Retina (tissue), 1 donor: ENCODE results near the gene PTF1A.
A peak's percentile ranks its signal among the peaks of the same experiment; 100 is the strongest.

ENCODE experiments used
- DNase-seq: peaks from one replicate; pipeline ENCODE4 v3.0.0-alpha.2; 2016

PTF1A gene

GRCh38 chr10:23187155-23187554 is 5.0 kb upstream of the PTF1A start:
- no peak for DNase-seq

GRCh38 chr10:23189024-23189423 is 3.1 kb upstream of the PTF1A start:
- no peak for DNase-seq

- no peak for DNase-seq
These were observed 994 bp upstream of the PTF1A start for GRCh38 chr10:23190872-23191763.

- no peak for DNase-seq
These were observed 761 bp downstream of the PTF1A start for GRCh38 chr10:23192712-23193434.

GRCh38 chr10:23193435-23194074 is 1.4 kb downstream of the PTF1A start:
- DNase-seq = no peak

GRCh38 chr10:23194471-23194965 is 2.4 kb downstream of the PTF1A start:
- no peak for DNase-seq

- peak; percentile 83 for DNase-seq
These were observed 3.1 kb downstream of the PTF1A start for GRCh38 chr10:23194966-23195845.

- peak; percentile 54 for DNase-seq
These were observed 3.9 kb downstream of the PTF1A start for GRCh38 chr10:23195846-23196600.

GRCh38 chr10:23196915-23197314 is 4.8 kb downstream of the PTF1A start:
- DNase-seq = no peak

GRCh38 chr10:23197416-23197861 is 5.3 kb downstream of the PTF1A start:
- DNase-seq = peak; percentile 46

- no peak for DNase-seq
These were observed 6.5 kb downstream of the PTF1A start for GRCh38 chr10:23198610-23198939.

GRCh38 chr10:23198940-23199767 is 7.0 kb downstream of the PTF1A start:
- DNase-seq = peak; percentile 70

GRCh38 chr10:23199768-23200511 is 7.8 kb downstream of the PTF1A start:
- DNase-seq = no peak

- DNase-seq = no peak
These were observed 8.5 kb downstream of the PTF1A start for GRCh38 chr10:23200586-23200985.

GRCh38 chr10:23200997-23201652 is 9.0 kb downstream of the PTF1A start:
- no peak for DNase-seq

- DNase-seq = no peak
These were observed 9.7 kb downstream of the PTF1A start for GRCh38 chr10:23201837-23202236.

GRCh38 chr10:23202779-23203178 is 10.7 kb downstream of the PTF1A start:
- DNase-seq = no peak

GRCh38 chr10:23203369-23204325 is 11.5 kb downstream of the PTF1A start:
- peak; percentile 36 for DNase-seq
